ENCODE data around the gene DUSP8.

DUSP8 gene, protein sequence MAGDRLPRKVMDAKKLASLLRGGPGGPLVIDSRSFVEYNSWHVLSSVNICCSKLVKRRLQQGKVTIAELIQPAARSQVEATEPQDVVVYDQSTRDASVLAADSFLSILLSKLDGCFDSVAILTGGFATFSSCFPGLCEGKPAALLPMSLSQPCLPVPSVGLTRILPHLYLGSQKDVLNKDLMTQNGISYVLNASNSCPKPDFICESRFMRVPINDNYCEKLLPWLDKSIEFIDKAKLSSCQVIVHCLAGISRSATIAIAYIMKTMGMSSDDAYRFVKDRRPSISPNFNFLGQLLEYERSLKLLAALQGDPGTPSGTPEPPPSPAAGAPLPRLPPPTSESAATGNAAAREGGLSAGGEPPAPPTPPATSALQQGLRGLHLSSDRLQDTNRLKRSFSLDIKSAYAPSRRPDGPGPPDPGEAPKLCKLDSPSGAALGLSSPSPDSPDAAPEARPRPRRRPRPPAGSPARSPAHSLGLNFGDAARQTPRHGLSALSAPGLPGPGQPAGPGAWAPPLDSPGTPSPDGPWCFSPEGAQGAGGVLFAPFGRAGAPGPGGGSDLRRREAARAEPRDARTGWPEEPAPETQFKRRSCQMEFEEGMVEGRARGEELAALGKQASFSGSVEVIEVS

DNA sequence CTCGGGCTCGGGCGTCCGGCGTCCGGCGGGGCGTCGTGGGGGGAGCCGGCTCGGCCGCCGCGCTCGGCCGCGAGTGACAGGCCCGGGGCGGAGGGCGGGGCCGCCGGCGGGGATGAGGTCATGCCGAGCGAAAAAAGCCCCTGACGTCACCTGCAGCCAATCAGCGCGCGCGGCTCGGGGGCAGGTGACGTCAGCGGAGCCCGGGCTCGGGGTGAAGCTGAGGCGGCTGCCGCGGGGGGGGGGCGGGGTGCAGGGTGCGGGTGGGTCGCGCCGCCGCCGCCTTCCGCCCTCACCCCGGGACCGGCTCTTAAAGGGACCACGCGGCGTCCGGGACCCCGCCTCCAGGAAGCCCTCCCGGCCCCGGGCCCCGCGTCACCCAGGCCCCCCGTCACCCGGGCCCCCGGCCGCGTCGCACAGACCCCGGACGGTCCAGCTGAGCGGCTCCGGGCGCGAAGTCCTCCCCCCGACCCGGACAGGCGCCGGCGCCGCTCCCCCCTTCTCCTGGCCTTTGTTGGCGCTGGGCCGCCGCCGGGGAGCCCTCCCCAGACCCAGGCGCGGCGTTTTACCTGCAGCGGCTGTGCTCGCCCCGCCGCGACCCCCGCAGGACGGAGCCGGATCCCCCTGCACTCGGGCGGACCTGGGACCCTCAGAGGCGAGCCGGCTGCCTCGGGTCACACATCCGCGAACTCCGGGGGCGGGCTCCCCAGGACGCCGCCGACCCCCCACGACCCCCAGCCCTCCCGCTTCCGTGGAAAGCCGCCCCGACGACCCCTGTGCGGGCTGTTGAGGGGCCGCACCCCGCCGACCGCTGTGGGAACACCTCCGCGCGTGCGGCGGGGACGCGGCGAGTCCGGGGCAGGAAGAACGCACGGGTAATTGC lies at the start of gene DUSP8:
TSS of gene DUSP8 (minus strand) at position 75 of the 880 bp plus-strand sequence. CDS start 6,445 bp downstream, outside the sequence.
- TF ChIP-seq ZFP3 (CRISPR knock-in tag; IDR thresholded peaks at IDR 0.05) (peak; percentile 86), TOX (CRISPR knock-in tag; IDR thresholded peaks at IDR 0.05; ENCODE audit: borderline replicate concordance) (no peak)
- peak; percentile 36; the same call in 2 of the 3 replicates for ATAC-seq

DNA sequence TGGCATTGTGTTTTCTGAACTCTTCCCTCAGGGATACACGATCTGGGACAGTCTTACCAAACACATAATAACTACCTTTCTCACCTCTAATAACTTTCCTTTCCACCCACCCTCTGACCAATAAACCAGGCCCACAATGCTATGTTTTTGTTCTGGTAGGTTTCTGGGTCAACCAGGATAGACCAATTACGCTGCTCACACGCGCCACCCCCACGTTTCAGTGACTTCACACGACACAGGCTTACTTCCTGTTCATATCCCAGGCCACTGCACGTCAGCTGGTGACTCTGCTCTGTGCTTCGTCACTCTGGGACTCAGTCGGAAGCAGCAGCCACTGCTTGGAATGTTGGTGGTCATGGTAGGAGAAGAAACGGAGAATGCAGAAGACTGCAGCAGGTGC lies 47.4 kb upstream of the DUSP8 start:
- TF ChIP-seq ZFP30 (CRISPR knock-in tag; IDR thresholded peaks at IDR 0.05) (no peak), ZNF8 (CRISPR knock-in tag; IDR thresholded peaks at IDR 0.05) (no peak), OSR1 (CRISPR knock-in tag; IDR thresholded peaks at IDR 0.05) (no peak), ZNF70 (CRISPR knock-in tag; IDR thresholded peaks at IDR 0.05) (no peak), SNAI2 (CRISPR knock-in tag; IDR thresholded peaks at IDR 0.05) (no peak)
- TF ChIP-seq, protein P1, sequence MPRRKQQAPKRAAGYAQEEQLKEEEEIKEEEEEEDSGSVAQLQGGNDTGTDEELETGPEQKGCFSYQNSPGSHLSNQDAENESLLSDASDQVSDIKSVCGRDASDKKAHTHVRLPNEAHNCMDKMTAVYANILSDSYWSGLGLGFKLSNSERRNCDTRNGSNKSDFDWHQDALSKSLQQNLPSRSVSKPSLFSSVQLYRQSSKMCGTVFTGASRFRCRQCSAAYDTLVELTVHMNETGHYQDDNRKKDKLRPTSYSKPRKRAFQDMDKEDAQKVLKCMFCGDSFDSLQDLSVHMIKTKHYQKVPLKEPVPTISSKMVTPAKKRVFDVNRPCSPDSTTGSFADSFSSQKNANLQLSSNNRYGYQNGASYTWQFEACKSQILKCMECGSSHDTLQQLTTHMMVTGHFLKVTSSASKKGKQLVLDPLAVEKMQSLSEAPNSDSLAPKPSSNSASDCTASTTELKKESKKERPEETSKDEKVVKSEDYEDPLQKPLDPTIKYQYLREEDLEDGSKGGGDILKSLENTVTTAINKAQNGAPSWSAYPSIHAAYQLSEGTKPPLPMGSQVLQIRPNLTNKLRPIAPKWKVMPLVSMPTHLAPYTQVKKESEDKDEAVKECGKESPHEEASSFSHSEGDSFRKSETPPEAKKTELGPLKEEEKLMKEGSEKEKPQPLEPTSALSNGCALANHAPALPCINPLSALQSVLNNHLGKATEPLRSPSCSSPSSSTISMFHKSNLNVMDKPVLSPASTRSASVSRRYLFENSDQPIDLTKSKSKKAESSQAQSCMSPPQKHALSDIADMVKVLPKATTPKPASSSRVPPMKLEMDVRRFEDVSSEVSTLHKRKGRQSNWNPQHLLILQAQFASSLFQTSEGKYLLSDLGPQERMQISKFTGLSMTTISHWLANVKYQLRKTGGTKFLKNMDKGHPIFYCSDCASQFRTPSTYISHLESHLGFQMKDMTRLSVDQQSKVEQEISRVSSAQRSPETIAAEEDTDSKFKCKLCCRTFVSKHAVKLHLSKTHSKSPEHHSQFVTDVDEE (CRISPR knock-in tag; IDR thresholded peaks at IDR 0.05), result no peak
- TF ChIP-seq, protein P2, sequence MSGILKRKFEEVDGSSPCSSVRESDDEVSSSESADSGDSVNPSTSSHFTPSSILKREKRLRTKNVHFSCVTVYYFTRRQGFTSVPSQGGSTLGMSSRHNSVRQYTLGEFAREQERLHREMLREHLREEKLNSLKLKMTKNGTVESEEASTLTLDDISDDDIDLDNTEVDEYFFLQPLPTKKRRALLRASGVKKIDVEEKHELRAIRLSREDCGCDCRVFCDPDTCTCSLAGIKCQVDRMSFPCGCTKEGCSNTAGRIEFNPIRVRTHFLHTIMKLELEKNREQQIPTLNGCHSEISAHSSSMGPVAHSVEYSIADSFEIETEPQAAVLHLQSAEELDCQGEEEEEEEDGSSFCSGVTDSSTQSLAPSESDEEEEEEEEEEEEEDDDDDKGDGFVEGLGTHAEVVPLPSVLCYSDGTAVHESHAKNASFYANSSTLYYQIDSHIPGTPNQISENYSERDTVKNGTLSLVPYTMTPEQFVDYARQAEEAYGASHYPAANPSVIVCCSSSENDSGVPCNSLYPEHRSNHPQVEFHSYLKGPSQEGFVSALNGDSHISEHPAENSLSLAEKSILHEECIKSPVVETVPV (CRISPR knock-in tag; IDR thresholded peaks at IDR 0.05), result no peak
- ATAC-seq, result no peak

DNA sequence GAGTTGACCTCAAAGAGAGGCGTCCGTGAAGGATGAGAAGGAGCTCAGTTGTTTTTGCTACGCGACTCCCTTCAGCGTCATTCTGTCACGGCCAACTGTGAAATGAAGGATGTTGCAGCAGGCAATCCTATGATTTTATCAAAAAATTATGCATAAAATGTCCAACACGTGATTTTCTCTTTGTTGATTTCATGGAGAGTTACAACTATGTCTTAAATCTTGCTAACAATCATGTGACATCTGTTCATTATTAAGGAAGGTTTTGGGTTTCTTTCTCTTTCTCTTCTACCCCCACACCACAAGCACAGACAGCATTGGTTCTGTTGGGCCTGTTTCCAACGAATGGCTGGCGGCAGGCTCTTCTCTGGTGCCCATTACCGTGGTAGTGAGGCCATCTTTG lies 46.2 kb upstream of the DUSP8 start:
- no peak for ATAC-seq
- no peak for TF ChIP-seq BACH2 (CRISPR knock-in tag; IDR thresholded peaks at IDR 0.05; ENCODE audit: borderline replicate concordance)
- TF ChIP-seq, protein P2 (CRISPR knock-in tag; IDR thresholded peaks at IDR 0.05), result no peak
- no peak for TF ChIP-seq OSR1 (CRISPR knock-in tag; IDR thresholded peaks at IDR 0.05)
- TF ChIP-seq, protein P3, sequence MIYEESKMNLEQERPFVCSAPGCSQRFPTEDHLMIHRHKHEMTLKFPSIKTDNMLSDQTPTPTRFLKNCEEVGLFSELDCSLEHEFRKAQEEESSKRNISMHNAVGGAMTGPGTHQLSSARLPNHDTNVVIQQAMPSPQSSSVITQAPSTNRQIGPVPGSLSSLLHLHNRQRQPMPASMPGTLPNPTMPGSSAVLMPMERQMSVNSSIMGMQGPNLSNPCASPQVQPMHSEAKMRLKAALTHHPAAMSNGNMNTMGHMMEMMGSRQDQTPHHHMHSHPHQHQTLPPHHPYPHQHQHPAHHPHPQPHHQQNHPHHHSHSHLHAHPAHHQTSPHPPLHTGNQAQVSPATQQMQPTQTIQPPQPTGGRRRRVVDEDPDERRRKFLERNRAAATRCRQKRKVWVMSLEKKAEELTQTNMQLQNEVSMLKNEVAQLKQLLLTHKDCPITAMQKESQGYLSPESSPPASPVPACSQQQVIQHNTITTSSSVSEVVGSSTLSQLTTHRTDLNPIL (CRISPR knock-in tag; IDR thresholded peaks at IDR 0.05; ENCODE audit: low read depth), result no peak
- TF ChIP-seq, protein P4, sequence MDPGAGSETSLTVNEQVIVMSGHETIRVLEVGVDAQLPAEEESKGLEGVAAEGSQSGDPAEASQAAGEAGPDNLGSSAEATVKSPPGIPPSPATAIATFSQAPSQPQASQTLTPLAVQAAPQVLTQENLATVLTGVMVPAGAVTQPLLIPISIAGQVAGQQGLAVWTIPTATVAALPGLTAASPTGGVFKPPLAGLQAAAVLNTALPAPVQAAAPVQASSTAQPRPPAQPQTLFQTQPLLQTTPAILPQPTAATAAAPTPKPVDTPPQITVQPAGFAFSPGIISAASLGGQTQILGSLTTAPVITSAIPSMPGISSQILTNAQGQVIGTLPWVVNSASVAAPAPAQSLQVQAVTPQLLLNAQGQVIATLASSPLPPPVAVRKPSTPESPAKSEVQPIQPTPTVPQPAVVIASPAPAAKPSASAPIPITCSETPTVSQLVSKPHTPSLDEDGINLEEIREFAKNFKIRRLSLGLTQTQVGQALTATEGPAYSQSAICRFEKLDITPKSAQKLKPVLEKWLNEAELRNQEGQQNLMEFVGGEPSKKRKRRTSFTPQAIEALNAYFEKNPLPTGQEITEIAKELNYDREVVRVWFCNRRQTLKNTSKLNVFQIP (CRISPR knock-in tag; IDR thresholded peaks at IDR 0.05; ENCODE audit: borderline replicate concordance, low read depth), result no peak
- TF ChIP-seq, protein P5, sequence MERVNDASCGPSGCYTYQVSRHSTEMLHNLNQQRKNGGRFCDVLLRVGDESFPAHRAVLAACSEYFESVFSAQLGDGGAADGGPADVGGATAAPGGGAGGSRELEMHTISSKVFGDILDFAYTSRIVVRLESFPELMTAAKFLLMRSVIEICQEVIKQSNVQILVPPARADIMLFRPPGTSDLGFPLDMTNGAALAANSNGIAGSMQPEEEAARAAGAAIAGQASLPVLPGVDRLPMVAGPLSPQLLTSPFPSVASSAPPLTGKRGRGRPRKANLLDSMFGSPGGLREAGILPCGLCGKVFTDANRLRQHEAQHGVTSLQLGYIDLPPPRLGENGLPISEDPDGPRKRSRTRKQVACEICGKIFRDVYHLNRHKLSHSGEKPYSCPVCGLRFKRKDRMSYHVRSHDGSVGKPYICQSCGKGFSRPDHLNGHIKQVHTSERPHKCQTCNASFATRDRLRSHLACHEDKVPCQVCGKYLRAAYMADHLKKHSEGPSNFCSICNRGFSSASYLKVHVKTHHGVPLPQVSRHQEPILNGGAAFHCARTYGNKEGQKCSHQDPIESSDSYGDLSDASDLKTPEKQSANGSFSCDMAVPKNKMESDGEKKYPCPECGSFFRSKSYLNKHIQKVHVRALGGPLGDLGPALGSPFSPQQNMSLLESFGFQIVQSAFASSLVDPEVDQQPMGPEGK (CRISPR knock-in tag; IDR thresholded peaks at IDR 0.05; ENCODE audit: borderline replicate concordance), result no peak
- TF ChIP-seq ISL1 (CRISPR knock-in tag; IDR thresholded peaks at IDR 0.05), result no peak
- TF ChIP-seq ARNTL (CRISPR knock-in tag; IDR thresholded peaks at IDR 0.05; ENCODE audit: borderline replicate concordance, low read depth), result no peak
- TF ChIP-seq ZFP30 (CRISPR knock-in tag; IDR thresholded peaks at IDR 0.05), result no peak

Measured in SK-N-SH treated with all-trans-retinoic acid at 6 μM for 48 hours (cell line).